ENCODE data around the gene ROBO1.

- TF ChIP-seq RXRA (IDR thresholded peaks at IDR 0.05; ENCODE audit: insufficient read depth, low read depth, low read length): no peak
- no peak for TF ChIP-seq JUND (IDR thresholded peaks at IDR 0.05; ENCODE audit: low read length)
- no peak for TF ChIP-seq CTCF (IDR thresholded peaks at IDR 0.05; ENCODE audit: control extremely low read depth in 1 of 3, insufficient read depth in 1 of 3, low read depth in 1 of 3, low read length in 3 of 3)
- TF ChIP-seq POLR2AphosphoS5 (IDR thresholded peaks at IDR 0.05; ENCODE audit: low read depth, low read length): no peak
- TF ChIP-seq POLR2A (IDR thresholded peaks at IDR 0.05; ENCODE audit: control extremely low read depth in 1 of 2, low read depth in 2 of 2, low read length in 2 of 2): no peak
- TF ChIP-seq BACH1 (IDR thresholded peaks at IDR 0.05; ENCODE audit: low read length): no peak
- no peak for TF ChIP-seq CBX5 (IDR thresholded peaks at IDR 0.05; ENCODE audit: low read depth, low read length)
- no peak for TF ChIP-seq FOSL1 (IDR thresholded peaks at IDR 0.05; ENCODE audit: insufficient read depth, low read depth, low read length)
- no peak for TF ChIP-seq SRF (IDR thresholded peaks at IDR 0.05; ENCODE audit: low read depth, low read length)
- no peak for TF ChIP-seq CTBP2 (IDR thresholded peaks at IDR 0.05; ENCODE audit: borderline replicate concordance, insufficient read depth, insufficient read length, low read length)
- TF ChIP-seq CHD7 (IDR thresholded peaks at IDR 0.05; ENCODE audit: insufficient replicate concordance, low read length): no peak
Observed at GRCh38 chr3:79170021-79170420, 597.8 kb downstream of the ROBO1 start.
